GM12878 (cell line): Measurements from ENCODE around the gene SBNO2. TPM values are rescaled to one million over a fixed set of nuclear protein-coding genes. Genes with fewer than 3 reads are reported as not detected.

Experiments
- ATAC-seq: fragments of 200-7000 bp; cut with Tn5 transposase; 3 replicates; pipeline ENCODE4 v1.9.1; 2020; ENCODE audit warnings: mild to moderate bottlenecking, moderate library complexity
- BruUV-seq: library from RNA; stranded (reverse); fragments of 400-500 nt; replicated peaks from 2 replicates; lab custom pipeline; 2021; lab: Mats Ljungman, UMichigan
- CTCF ChIA-PET: fragments of 300-600 bp; sonication (Branson Sonifier 250); formaldehyde crosslinking; extraction: SDS; loops from one replicate; lab custom pipeline; 2021; ENCODE audit warnings: inconsistent platforms; lab: Yijun Ruan, JAX
- POLR2A ChIA-PET: fragments of 350-600 bp; formaldehyde crosslinking; extraction: SDS; loops from one replicate; lab custom pipeline; 2021; ENCODE audit warnings: inconsistent platforms; lab: Charles Lee
- RAD21 ChIA-PET: fragments of 300-600 bp; sonication (Branson Sonifier 250); formaldehyde crosslinking; loops from one replicate; lab custom pipeline; 2023; ENCODE audit warnings: antibody characterized with exemption; ENCODE audit not compliant: unreplicated experiment; lab: Charles Lee
- SMC1A ChIA-PET: fragments of 300-600 bp; sonication (Branson Sonifier 250); formaldehyde crosslinking; loops from one replicate; lab custom pipeline; 2023; ENCODE audit not compliant: unreplicated experiment, uncharacterized antibody; lab: Charles Lee
- DNase-seq: peaks from one replicate; pipeline ENCODE4 v3.0.0-alpha.2; 2011; ENCODE audit warnings: low read depth, low spot score
- FAIRE-seq: peaks from 3 replicates; lab custom pipeline; 2011; peaks lifted over from hg19 to GRCh38; lab: Jason Lieb, UNC
- H2AFZ ChIP-seq: 2 replicates; pipeline ENCODE4 v1.6.0; 2011; ENCODE audit warnings: low read depth, low read length, control low read depth; ENCODE audit not compliant: control insufficient read depth
- H3K27ac ChIP-seq: 2 replicates; pipeline ENCODE4 v1.5.1; 2011; ENCODE audit warnings: control low read depth; ENCODE audit not compliant: control insufficient read depth, insufficient read depth
- H3K27me3 ChIP-seq, 2 experiments: replicated peaks in 1 of 2; 2 replicates each; pipeline versions ENCODE4 v1.6.0 to v1.6.1; 2011; ENCODE audit warnings: low read length in 1 of 2; ENCODE audit not compliant: control insufficient read depth in 2 of 2, insufficient read depth in 2 of 2
- H3K36me3 ChIP-seq, 2 experiments: 2 replicates each; pipeline ENCODE4 v1.5.1; 2011; ENCODE audit warnings: low read length in 1 of 2; ENCODE audit not compliant: control insufficient read depth in 2 of 2, insufficient read depth in 2 of 2
- H3K4me1 ChIP-seq: 2 replicates; pipeline ENCODE4 v1.6.1; 2011; ENCODE audit warnings: mild to moderate bottlenecking, low read length, moderate library complexity, mixed read lengths; ENCODE audit not compliant: control insufficient read depth, insufficient read depth
- H3K4me2 ChIP-seq: 2 replicates; pipeline ENCODE4 v1.6.0; 2011; ENCODE audit warnings: control low read depth; ENCODE audit not compliant: control insufficient read depth, insufficient read depth
- H3K4me3 ChIP-seq: fragments of 200-600 bp; sonication (generic); 2 replicates; pipeline ENCODE4 v1.5.1; 2016
- H3K79me2 ChIP-seq: 2 replicates; pipeline ENCODE4 v1.6.0; 2011; ENCODE audit warnings: low read length; ENCODE audit not compliant: control insufficient read depth, insufficient read depth
- H3K9ac ChIP-seq: 2 replicates; pipeline ENCODE4 v1.8.0; 2011; ENCODE audit warnings: low read length, control low read depth, mixed read lengths; ENCODE audit not compliant: control insufficient read depth, insufficient read depth
- H3K9me3 ChIP-seq: replicated peaks from 3 replicates; pipeline ENCODE4 v1.5.1; 2011; ENCODE audit warnings: mild to moderate bottlenecking, low read length; ENCODE audit not compliant: control insufficient read depth, insufficient read depth
- H4K20me1 ChIP-seq: 2 replicates; pipeline ENCODE4 v1.6.0; 2011; ENCODE audit not compliant: control insufficient read depth, insufficient read depth
- MEF2B ChIP-seq: fragments of 450-650 bp; IDR thresholded peaks from 2 replicates; pipeline ENCODE4 v1.6.1; 2018; ENCODE audit warnings: mild to moderate bottlenecking, moderate library complexity; ENCODE audit not compliant: partially characterized antibody, poor library complexity, severe bottlenecking
- PAX5 ChIP-seq: IDR thresholded peaks from 2 replicates; pipeline ENCODE4 v1.6.1; 2011; ENCODE audit warnings: low read depth, low read length, borderline replicate concordance
- POLR2A ChIP-seq: IDR thresholded peaks from 2 replicates; pipeline ENCODE4 v1.6.1; 2011; ENCODE audit warnings: low read depth, mild to moderate bottlenecking, low read length
- ZBTB33 ChIP-seq: fragments of 450-650 bp; IDR thresholded peaks from 2 replicates; pipeline ENCODE4 v1.6.1; 2017; ENCODE audit warnings: mild to moderate bottlenecking
- ZNF622 ChIP-seq: fragments of 450-650 bp; IDR thresholded peaks from 2 replicates; pipeline ENCODE4 v1.6.1; 2017; ENCODE audit warnings: mild to moderate bottlenecking, inconsistent platforms
- WGBS: methylation state at CpG from one replicate; pipeline ENCODE4 v1.1.6; 2016; ENCODE audit warnings: low lambda C conversion rate; ENCODE audit not compliant: insufficient replicate concordance, insufficient coverage; ENCODE audit errors: missing lambda C conversion rate; 5-methylcytosine and 5-hydroxymethylcytosine counted together
- in situ Hi-C: fragments of 300-500 bp; cut with MboI; formaldehyde crosslinking; loops from 9 replicates; pipeline ENCODE4 v1.14.3; 2018; ENCODE audit warnings: mixed read lengths
- intact Hi-C: fragments of 100-400 bp; cut with micrococcal nuclease; formaldehyde crosslinking; loops from one replicate; pipeline ENCODE4 v1.14.2; 2022; ENCODE audit not compliant: unreplicated experiment
- polyA plus RNA-seq, 11 experiments: library from polyadenylated mRNA; depleted of rRNA in 4 of 11; unstranded in 6 of 11; stranded (reverse) in 5 of 11; fragments of >200 nt; fragmentation: Nextera tagmentation in 4 of 11; fragmentation: Illumina TruSeq in 1 of 11; extraction: Ambion mirVana in 4 of 11; extraction: Trizol in 1 of 11; gene quantifications; 1 replicate in 1 of 11; 2 replicates in 10 of 11; pipeline versions ENCODE4 v1.2.1 to v1.2.3, GENCODE V29; 2011 to 2016; ENCODE audit warnings: inconsistent platforms in 2 of 11, missing spikeins in 2 of 11, low read depth in 1 of 11
- total RNA-seq, 4 experiments: library from RNA; depleted of rRNA in 3 of 4; stranded (reverse); fragments of >200 nt in 3 of 4; fragmentation: Illumina TruSeq in 1 of 4; extraction: Trizol in 1 of 4; gene quantifications; 2 replicates each; pipeline versions ENCODE4 v1.2.1 to v1.2.3, GENCODE V29; 2013 to 2021

Gene SBNO2
- total and polyA plus RNA-seq, 10 of the 15 experiments (the other 5 are each of a cell fraction or from before 2014, with no cell fraction given): 0.08 to 44.6 (median 5.4) TPM

- no peak overlapping the region for H3K9ac ChIP-seq
- in situ Hi-C loops: loop anchor here (5.0 kb wide), 1 partner anchor 93 kb away; no protein-coding TSS in a partner anchor
- intact Hi-C loops: no loop called here
- H2AFZ ChIP-seq: no peak overlapping the region
- SMC1A ChIA-PET: no interaction called here
- WGBS: 84% methylated on average over 10 of the region's 48 CpGs
- H3K4me1 ChIP-seq: peaks cover 6% of the 10 kb centered on the region; the same call in 1 of the 2 replicates
- H3K27ac ChIP-seq: no peak overlapping the region
- ATAC-seq (no peak), FAIRE-seq (no peak), DNase-seq (no peak)
- no TSS peak for BruUV-seq
- POLR2A ChIA-PET: no interaction called here
- H3K4me2 ChIP-seq: no peak overlapping the region
- H3K4me3 ChIP-seq: no peak overlapping the region
- H3K36me3 ChIP-seq: peaks cover 0 to 18% of the 10 kb centered on the region in 2 experiments; a peak in 3 of 4 replicates
- peaks cover 9% of the 10 kb centered on the region for H3K79me2 ChIP-seq
- RAD21 ChIA-PET: no interaction called here
- CTCF ChIA-PET: no interaction called here
- TF ChIP-seq POLR2A (peak; percentile 50; the same call in 1 of the 2 replicates), PAX5 (no peak), ZNF622 (no peak), MEF2B (no peak), ZBTB33 (peak; percentile 90)
- H3K9me3 ChIP-seq: no peaks in the 10 kb centered on the region
- no peaks in the 10 kb centered on the region for H3K27me3 ChIP-seq
- H4K20me1 ChIP-seq: no peaks in the 10 kb centered on the region; the same call in 1 of the 2 replicates
These were observed 65.0 kb downstream of the SBNO2 start for GRCh38 chr19:1109032-1109551.
